ENCODE data around the gene SKAP2. TPM values are rescaled to one million over a fixed set of nuclear protein-coding genes. Genes with fewer than 3 reads are reported as not detected.

The SKAP2 gene
- total and polyA plus RNA-seq, 2 of the 4 experiments (the other 2 are of a cell fraction) = 5.7 to 7.4 TPM

GRCh38 chr7:26663874-26664273 lies 200.5 kb downstream of the SKAP2 start:
- no TSS peak for BruUV-seq (replicated peaks)
- no CpG with 5 or more reads among the region's 4 CpGs for WGBS, 2 experiments (ENCODE audit: extremely low coverage in 2 of 2, insufficient read length in 1 of 2)

More at GRCh38 chr7:26663874-26664273, 200.5 kb downstream of the SKAP2 start:
- no peak overlapping the region for H2AK9ac ChIP-seq (replicated peaks; ENCODE audit: low read depth, low read length, poor library complexity)
- no peaks in the 10 kb centered on the region for H3K79me1 ChIP-seq (ENCODE audit: low read depth in 1 of 2, low read length in 2 of 2)
- CTCF ChIA-PET = no interaction called here
- no peak overlapping the region for H2BK5ac ChIP-seq (ENCODE audit: low read depth, low read length, poor library complexity, severe bottlenecking)
- ATAC-seq (ENCODE audit: low read depth) (no peak), DNase-seq (no peak)
- H3K4me1 ChIP-seq (ENCODE audit: control insufficient read depth, insufficient read depth, low read length) = no peaks in the 10 kb centered on the region
- H2BK15ac ChIP-seq (ENCODE audit: low read depth, low read length) = no peak overlapping the region
- intact Hi-C loops (cut with micrococcal nuclease) (loop anchor here (10.0 kb wide), 1 partner anchor 159 kb away; no protein-coding TSS in a partner anchor), dilution Hi-C loops (cut with HindIII; ENCODE audit: low sequenced_read_pairs, unreplicated experiment) (no loop called here), in situ Hi-C loops (cut with MboI; ENCODE audit: low sequenced_read_pairs) (loop anchor here (25.0 kb wide), 2 partner anchors 452 to 577 kb away; partner anchors contain the start of genes CBX3 and HNRNPA2B1)
- H2BK120ac ChIP-seq (ENCODE audit: low read depth, low read length) = no peak overlapping the region
- POLR2A ChIA-PET (ENCODE audit: unreplicated experiment) = no interaction called here
- H3K36me3 ChIP-seq (ENCODE audit: control insufficient read depth, insufficient read depth, low read length) = no peaks in the 10 kb centered on the region
- H3K56ac ChIP-seq (ENCODE audit: extremely low read depth, insufficient read depth, low read length) = no peak overlapping the region
- H2AFZ ChIP-seq (replicated peaks; ENCODE audit: low read length, poor library complexity) = no peak overlapping the region
- H3K4ac ChIP-seq (ENCODE audit: low read depth, low read length) = no peak overlapping the region
- no peaks in the 10 kb centered on the region for H4K20me1 ChIP-seq (ENCODE audit: insufficient read depth, low read length)
- no peaks in the 10 kb centered on the region for H3K27me3 ChIP-seq (ENCODE audit: control insufficient read depth, insufficient read depth, low read length)
- no peak overlapping the region for H4K8ac ChIP-seq (ENCODE audit: low read depth in 2 of 2, low read length in 2 of 2)
- TF ChIP-seq FOS (IDR thresholded peaks at IDR 0.05; ENCODE audit: low read depth, low read length) (no peak), RCOR1 (IDR thresholded peaks at IDR 0.05; ENCODE audit: insufficient replicate concordance, low read length) (no peak), RAD21 (IDR thresholded peaks at IDR 0.05; ENCODE audit: low read length) (no peak), CEBPB (IDR thresholded peaks at IDR 0.05; ENCODE audit: low read depth, low read length) (no peak), NFE2L2 (IDR thresholded peaks at IDR 0.05; ENCODE audit: low read depth, low read length) (no peak), POLR2A (IDR thresholded peaks at IDR 0.05; ENCODE audit: low read depth, low read length) (no peak), MAZ (IDR thresholded peaks at IDR 0.05; ENCODE audit: borderline replicate concordance, low read depth, low read length) (no peak), ELK1 (IDR thresholded peaks at IDR 0.05; ENCODE audit: borderline replicate concordance, low read depth, low read length) (no peak), MAFK (IDR thresholded peaks at IDR 0.05; ENCODE audit: low read depth, low read length) (no peak), RFX5 (IDR thresholded peaks at IDR 0.05; ENCODE audit: low read depth, low read length) (no peak), CHD1 (IDR thresholded peaks at IDR 0.05; ENCODE audit: low read depth, low read length) (no peak), SMC3 (IDR thresholded peaks at IDR 0.05; ENCODE audit: low read depth, low read length) (no peak), CTCF (conservative IDR thresholded peaks at IDR 0.05; ENCODE audit: low read depth, low read length) (no peak), MXI1 (IDR thresholded peaks at IDR 0.05; ENCODE audit: borderline replicate concordance, low read depth, low read length) (no peak)
- TF ChIP-seq, protein P1, sequence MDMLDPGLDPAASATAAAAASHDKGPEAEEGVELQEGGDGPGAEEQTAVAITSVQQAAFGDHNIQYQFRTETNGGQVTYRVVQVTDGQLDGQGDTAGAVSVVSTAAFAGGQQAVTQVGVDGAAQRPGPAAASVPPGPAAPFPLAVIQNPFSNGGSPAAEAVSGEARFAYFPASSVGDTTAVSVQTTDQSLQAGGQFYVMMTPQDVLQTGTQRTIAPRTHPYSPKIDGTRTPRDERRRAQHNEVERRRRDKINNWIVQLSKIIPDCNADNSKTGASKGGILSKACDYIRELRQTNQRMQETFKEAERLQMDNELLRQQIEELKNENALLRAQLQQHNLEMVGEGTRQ (IDR thresholded peaks at IDR 0.05; ENCODE audit: low read depth, low read length) = no peak
- H3K9me3 ChIP-seq (ENCODE audit: control insufficient read depth, insufficient read depth, low read length) = no peaks in the 10 kb centered on the region
- no peak overlapping the region for H3K14ac ChIP-seq (replicated peaks; ENCODE audit: low read depth, low read length)
- H4K91ac ChIP-seq (ENCODE audit: insufficient read depth, low read depth, low read length) = no peak overlapping the region
- H3K18ac ChIP-seq (ENCODE audit: low read depth, low read length) = no peak overlapping the region
- no peak overlapping the region for H2BK20ac ChIP-seq (ENCODE audit: low read depth, low read length)
- H3K9me1 ChIP-seq (ENCODE audit: insufficient read depth, low read length) = no peaks in the 10 kb centered on the region
- H4K5ac ChIP-seq (ENCODE audit: low read depth, low read length) = no peak overlapping the region
- H3K27ac ChIP-seq (ENCODE audit: insufficient read depth, low read length) = no peak overlapping the region
- no peak overlapping the region for H2AK5ac ChIP-seq (ENCODE audit: low read depth, low read length)
- no peak overlapping the region for H3K4me2 ChIP-seq (ENCODE audit: low read depth, low read length)
- H3K9ac ChIP-seq (ENCODE audit: low read depth, low read length) = no peak overlapping the region
- no peak overlapping the region for H3K4me3 ChIP-seq (ENCODE audit: insufficient read depth, low read depth, low read length)
- H3K23ac ChIP-seq (ENCODE audit: low read depth, low read length) = no peak overlapping the region
